ENCODE results near the gene SEL1L3.

Gene SEL1L3

GRCh38 chr4:25771672-25772071 lies 91.1 kb downstream of the SEL1L3 start:
- no peak for TF ChIP-seq ZNF394 (tag by site-specific recombination; IDR thresholded peaks at IDR 0.05; ENCODE audit: borderline replicate concordance)
- TF ChIP-seq ZNF560 (tag by site-specific recombination; IDR thresholded peaks at IDR 0.05; ENCODE audit: borderline replicate concordance), result no peak
- TF ChIP-seq ZNF549 (tag by site-specific recombination; IDR thresholded peaks at IDR 0.05), result no peak
- no peak for TF ChIP-seq ZBTB21 (tag by site-specific recombination; IDR thresholded peaks at IDR 0.05)
- TF ChIP-seq ZNF768 (tag by site-specific recombination; IDR thresholded peaks at IDR 0.05), result no peak
- no peak for TF ChIP-seq ZNF561 (tag by site-specific recombination; IDR thresholded peaks at IDR 0.05; ENCODE audit: borderline replicate concordance)
- TF ChIP-seq ZNF626 (tag by site-specific recombination; IDR thresholded peaks at IDR 0.05), result no peak
- no peak for TF ChIP-seq ATF2 (tag by site-specific recombination; IDR thresholded peaks at IDR 0.05; ENCODE audit: low read depth)
- Histone ChIP-seq H3K4me3 (ENCODE audit: low read depth, low read length) (no peak overlapping the region), H3K4me1 (ENCODE audit: control insufficient read depth, insufficient read depth, low read length) (no peaks in the 10 kb centered on the region), H3K36me3 (ENCODE audit: control insufficient read depth in 2 of 2, insufficient read depth in 1 of 2, low read length in 2 of 2) (peaks cover 0 to 4% of the 10 kb centered on the region in 2 experiments; a peak in 1 of 3 replicates), H3K27ac (ENCODE audit: extremely low read depth, low read depth, low read length) (no peak overlapping the region), H3K9me3 (ENCODE audit: control insufficient read depth, insufficient read depth, low read depth, low read length) (no peaks in the 10 kb centered on the region)
- CTCF ChIA-PET, result interaction anchor here (0.6 to 9.8 kb wide), 4 partner anchors 254 to 374 kb away, joined by 3 to 150 read pairs (median 3); no protein-coding TSS in a partner anchor
- POLR2A ChIA-PET, result no interaction called here

DNA sequence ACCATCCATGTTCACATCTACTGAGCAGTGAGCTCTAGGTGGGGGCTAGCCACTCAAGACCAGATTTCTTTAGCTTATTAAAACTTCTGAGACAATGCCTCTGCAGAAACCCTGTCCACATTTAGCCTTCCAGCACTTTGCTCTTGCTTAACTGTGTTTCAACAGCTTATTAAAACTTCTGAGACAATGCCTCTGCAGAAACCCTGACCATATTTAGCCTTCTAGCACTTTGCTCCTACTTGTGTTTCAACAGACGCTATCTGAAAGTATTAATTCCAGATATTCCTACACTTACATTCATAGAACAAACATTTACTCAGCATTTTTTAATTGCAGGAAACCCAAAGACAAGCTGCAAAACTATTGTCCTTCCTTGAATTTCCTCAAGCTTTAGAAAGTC lies 91.9 kb downstream of the SEL1L3 start:
- TF ChIP-seq ZNF341 (tag by site-specific recombination; IDR thresholded peaks at IDR 0.05; ENCODE audit: low read depth) (no peak), OSR2 (tag by site-specific recombination; IDR thresholded peaks at IDR 0.05) (no peak), ZFP37 (tag by site-specific recombination; IDR thresholded peaks at IDR 0.05) (no peak), KLF9 (tag by site-specific recombination; IDR thresholded peaks at IDR 0.05; ENCODE audit: low read depth) (no peak), MZF1 (tag by site-specific recombination; IDR thresholded peaks at IDR 0.05; ENCODE audit: borderline replicate concordance) (no peak), ZNF510 (tag by site-specific recombination; IDR thresholded peaks at IDR 0.05; ENCODE audit: insufficient replicate concordance) (no peak), ZNF677 (tag by site-specific recombination; IDR thresholded peaks at IDR 0.05) (no peak), ZNF223 (tag by site-specific recombination; IDR thresholded peaks at IDR 0.05) (no peak), ZFP3 (tag by site-specific recombination; IDR thresholded peaks at IDR 0.05; ENCODE audit: low read depth) (no peak), ZNF175 (tag by site-specific recombination; IDR thresholded peaks at IDR 0.05) (no peak), ZNF544 (tag by site-specific recombination; IDR thresholded peaks at IDR 0.05) (no peak), ELK4 (IDR thresholded peaks at IDR 0.05; ENCODE audit: borderline replicate concordance, low read depth, low read length) (no peak), ZNF362 (tag by site-specific recombination; IDR thresholded peaks at IDR 0.05) (no peak), ZNF398 (tag by site-specific recombination; IDR thresholded peaks at IDR 0.05) (no peak), SP3 (tag by site-specific recombination; IDR thresholded peaks at IDR 0.05) (no peak), ZNF585B (tag by site-specific recombination; IDR thresholded peaks at IDR 0.05) (no peak), ZBTB44 (tag by site-specific recombination; IDR thresholded peaks at IDR 0.05) (no peak)
- TF ChIP-seq, protein P1, sequence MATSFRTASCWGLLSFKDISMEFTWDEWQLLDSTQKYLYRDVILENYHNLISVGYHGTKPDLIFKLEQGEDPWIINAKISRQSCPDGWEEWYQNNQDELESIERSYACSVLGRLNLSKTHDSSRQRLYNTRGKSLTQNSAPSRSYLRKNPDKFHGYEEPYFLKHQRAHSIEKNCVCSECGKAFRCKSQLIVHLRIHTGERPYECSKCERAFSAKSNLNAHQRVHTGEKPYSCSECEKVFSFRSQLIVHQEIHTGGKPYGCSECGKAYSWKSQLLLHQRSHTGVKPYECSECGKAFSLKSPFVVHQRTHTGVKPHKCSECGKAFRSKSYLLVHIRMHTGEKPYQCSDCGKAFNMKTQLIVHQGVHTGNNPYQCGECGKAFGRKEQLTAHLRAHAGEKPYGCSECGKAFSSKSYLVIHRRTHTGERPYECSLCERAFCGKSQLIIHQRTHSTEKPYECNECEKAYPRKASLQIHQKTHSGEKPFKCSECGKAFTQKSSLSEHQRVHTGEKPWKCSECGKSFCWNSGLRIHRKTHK (tag by site-specific recombination; IDR thresholded peaks at IDR 0.05), result no peak
- POLR2A ChIA-PET, result interaction anchor here (0.6 to 0.7 kb wide), 2 partner anchors 30 to 49 kb away, joined by 3 to 5 read pairs; no protein-coding TSS in a partner anchor

More for the DNA sequence above, 91.9 kb downstream of the SEL1L3 start:
- CTCF ChIA-PET, result interaction anchor here (0.6 to 9.8 kb wide), 2 partner anchors 329 to 369 kb away, joined by 6 to 150 read pairs; no protein-coding TSS in a partner anchor
- Histone ChIP-seq H3K27ac (ENCODE audit: extremely low read depth, low read depth, low read length) (no peak overlapping the region), H3K9me3 (ENCODE audit: control insufficient read depth, insufficient read depth, low read depth, low read length) (no peaks in the 10 kb centered on the region), H3K36me3 (ENCODE audit: control insufficient read depth in 2 of 2, insufficient read depth in 1 of 2, low read length in 2 of 2) (peaks cover 0 to 7% of the 10 kb centered on the region in 2 experiments; a peak in 1 of 3 replicates), H3K4me3 (ENCODE audit: low read depth, low read length) (no peak overlapping the region), H3K4me1 (ENCODE audit: control insufficient read depth, insufficient read depth, low read length) (no peaks in the 10 kb centered on the region)
